H1 (cell line): ENCODE data around the gene BBS1. TPM values are rescaled to one million over a fixed set of nuclear protein-coding genes. Genes with fewer than 3 reads are reported as not detected.

ENCODE experiments used
- CTCF ChIA-PET: fragments of 300-600 bp; sonication (Branson Sonifier 250); formaldehyde crosslinking; loops from one replicate; lab custom pipeline; 2021; ENCODE audit not compliant: partially characterized antibody; lab: Charles Lee
- POLR2A ChIA-PET: fragments of 300-600 bp; sonication (Branson Sonifier 250); formaldehyde crosslinking; loops from one replicate; lab custom pipeline; 2021; ENCODE audit warnings: inconsistent platforms; ENCODE audit not compliant: partially characterized antibody; lab: Charles Lee
- DNase-seq, 2 experiments: peaks; one replicate each; pipeline versions ENCODE4 v3.0.0 to v3.0.0-alpha.2; 2010 to 2022; ENCODE audit warnings: low spot score in 2 of 2, low read depth in 1 of 2, mixed read lengths in 1 of 2
- FAIRE-seq: peaks from 2 replicates; lab custom pipeline; 2011; peaks lifted over from hg19 to GRCh38; lab: Jason Lieb, UNC
- H2AFZ ChIP-seq: 2 replicates; pipeline ENCODE4 v1.8.1; 2012; ENCODE audit warnings: low read length, inconsistent platforms
- H2AK5ac ChIP-seq: 2 replicates; pipeline ENCODE4 v1.6.1; 2013; ENCODE audit warnings: low read depth, low read length
- H2BK120ac ChIP-seq: replicated peaks from 2 replicates; pipeline ENCODE3; 2013; ENCODE audit warnings: low read depth, low read length, inconsistent platforms
- H2BK12ac ChIP-seq: 2 replicates; pipeline ENCODE4 v1.6.1; 2013; ENCODE audit warnings: low read depth, low read length
- H2BK15ac ChIP-seq: 2 replicates; pipeline ENCODE4 v1.6.1; 2013; ENCODE audit warnings: low read length
- H2BK20ac ChIP-seq: 2 replicates; pipeline ENCODE4 v1.6.1; 2013; ENCODE audit warnings: low read length
- H2BK5ac ChIP-seq: 2 replicates; pipeline ENCODE4 v1.6.1; 2013; ENCODE audit warnings: low read depth, low read length
- H3K14ac ChIP-seq: 2 replicates; pipeline ENCODE4 v1.6.1; 2013; ENCODE audit warnings: inconsistent platforms; ENCODE audit not compliant: insufficient read length
- H3K18ac ChIP-seq: 2 replicates; pipeline ENCODE4 v1.6.1; 2013; ENCODE audit warnings: low read length; ENCODE audit errors: extremely low read depth
- H3K23ac ChIP-seq: 2 replicates; pipeline ENCODE4 v1.6.1; 2013; ENCODE audit warnings: inconsistent platforms; ENCODE audit not compliant: insufficient read length
- H3K23me2 ChIP-seq: 2 replicates; pipeline ENCODE4 v1.6.1; 2013; ENCODE audit warnings: low read depth, low read length
- H3K27ac ChIP-seq: 2 replicates; pipeline ENCODE4 v1.6.1; 2011; ENCODE audit warnings: low read depth, low read length, inconsistent platforms
- H3K27me3 ChIP-seq, 4 experiments: replicated peaks in 1 of 4; 1 replicate in 1 of 4; 2 replicates in 3 of 4; pipeline versions ENCODE4 v1.6.1 to v1.8.1; 2011 to 2013; ENCODE audit warnings: low read length in 3 of 4, mild to moderate bottlenecking in 3 of 4, inconsistent platforms in 2 of 4, mixed read lengths in 2 of 4, moderate library complexity in 1 of 4; ENCODE audit not compliant: control insufficient read depth in 3 of 4, insufficient read depth in 3 of 4; ENCODE audit errors: extremely low read depth in 1 of 4
- H3K36me3 ChIP-seq, 4 experiments: 2 replicates each; pipeline versions ENCODE4 v1.6.1 to v1.8.1; 2011 to 2013; ENCODE audit warnings: mild to moderate bottlenecking in 4 of 4, low read length in 3 of 4, moderate library complexity in 2 of 4, control low read depth in 1 of 4, inconsistent platforms in 1 of 4; ENCODE audit not compliant: insufficient read depth in 4 of 4, control insufficient read depth in 2 of 4
- H3K4ac ChIP-seq: replicated peaks from 2 replicates; pipeline ENCODE3; 2013; ENCODE audit warnings: low read length, low read depth, mixed read lengths, inconsistent platforms; ENCODE audit not compliant: insufficient read length
- H3K4me1 ChIP-seq, 4 experiments: replicated peaks in 1 of 4; 1 replicate in 1 of 4; 2 replicates in 3 of 4; pipeline versions ENCODE4 v1.6.1 to v1.8.1; 2011 to 2013; ENCODE audit warnings: low read length in 3 of 4, inconsistent platforms in 2 of 4, mixed read lengths in 1 of 4; ENCODE audit not compliant: insufficient read depth in 4 of 4, control insufficient read depth in 3 of 4
- H3K4me2 ChIP-seq, 2 experiments: 2 replicates each; pipeline versions ENCODE4 v1.6.1 to v1.8.1; 2011 to 2013; ENCODE audit warnings: low read depth in 2 of 2, low read length in 2 of 2, control low read depth in 1 of 2, inconsistent platforms in 1 of 2, mild to moderate bottlenecking in 1 of 2; ENCODE audit not compliant: insufficient read depth in 1 of 2
- H3K4me3 ChIP-seq, 4 experiments: fragments of 200-600, 300-600 bp in 1 of 4; sonication (generic), shearing (Covaris generic), sonication (Bioruptor Twin) in 1 of 4; 2 replicates each; pipeline versions ENCODE4 v1.5.1 to v1.8.1; 2011 to 2016; ENCODE audit warnings: low read length in 4 of 4, low read depth in 3 of 4, control low read depth in 2 of 4, inconsistent platforms in 2 of 4, mild to moderate bottlenecking in 2 of 4, mixed read lengths in 1 of 4, moderate library complexity in 1 of 4; ENCODE audit not compliant: insufficient read depth in 2 of 4; ENCODE audit errors: extremely low read depth in 1 of 4
- H3K56ac ChIP-seq: replicated peaks from 2 replicates; pipeline ENCODE3; 2013; ENCODE audit warnings: low read depth, mild to moderate bottlenecking, mixed read lengths, low read length, inconsistent platforms; ENCODE audit not compliant: insufficient read length
- H3K79me1 ChIP-seq: 2 replicates; pipeline ENCODE4 v1.6.1; 2013; ENCODE audit warnings: low read depth, low read length, control low read depth
- H3K79me2 ChIP-seq, 2 experiments: 2 replicates each; pipeline versions ENCODE4 v1.6.1 to v1.8.1; 2012 to 2013; ENCODE audit warnings: low read length in 2 of 2, mild to moderate bottlenecking in 2 of 2, inconsistent platforms in 1 of 2; ENCODE audit not compliant: insufficient read depth in 2 of 2, control insufficient read depth in 1 of 2
- H3K9ac ChIP-seq, 4 experiments: replicated peaks in 1 of 4; 1 replicate in 1 of 4; 2 replicates in 3 of 4; pipeline versions ENCODE4 v1.6.1 to v1.8.1; 2011 to 2013; ENCODE audit warnings: low read depth in 3 of 4, low read length in 3 of 4, control low read depth in 2 of 4, mild to moderate bottlenecking in 2 of 4, moderate library complexity in 2 of 4, inconsistent platforms in 1 of 4; ENCODE audit errors: extremely low read depth in 1 of 4
- H3K9me3 ChIP-seq, 2 experiments: 2 replicates each; pipeline versions ENCODE4 v1.6.1 to v1.8.1; 2012 to 2013; ENCODE audit warnings: mild to moderate bottlenecking in 2 of 2, moderate library complexity in 2 of 2, control low read depth in 1 of 2, inconsistent platforms in 1 of 2, low read depth in 1 of 2, low read length in 1 of 2, mixed read lengths in 1 of 2; ENCODE audit not compliant: insufficient read depth in 2 of 2
- H4K20me1 ChIP-seq, 2 experiments: replicated peaks in 1 of 2; 2 replicates each; pipeline versions ENCODE3 to v1.8.1; 2011 to 2013; ENCODE audit warnings: inconsistent platforms in 2 of 2, low read length in 2 of 2, mild to moderate bottlenecking in 1 of 2; ENCODE audit not compliant: insufficient read depth in 2 of 2, control insufficient read depth in 1 of 2
- H4K5ac ChIP-seq: 2 replicates; pipeline ENCODE4 v1.6.1; 2013; ENCODE audit warnings: low read length, low read depth, mixed read lengths, inconsistent platforms; ENCODE audit not compliant: insufficient read length
- H4K8ac ChIP-seq: 2 replicates; pipeline ENCODE4 v1.8.0; 2013; ENCODE audit warnings: mild to moderate bottlenecking, moderate library complexity, low read length, inconsistent platforms; ENCODE audit not compliant: insufficient read depth; ENCODE audit errors: extremely low read depth
- H4K91ac ChIP-seq: replicated peaks from 2 replicates; pipeline ENCODE3; 2013; ENCODE audit warnings: low read length, mixed read lengths, inconsistent platforms; ENCODE audit not compliant: insufficient read length
- KDM4A ChIP-seq: IDR thresholded peaks from one replicate; pipeline ENCODE4 v1.7.1; 2012; ENCODE audit warnings: low read depth, mild to moderate bottlenecking, moderate library complexity, low read length, inconsistent platforms; ENCODE audit not compliant: severe bottlenecking
- RXRA ChIP-seq: IDR thresholded peaks from 2 replicates; pipeline ENCODE4 v1.6.1; 2011; ENCODE audit warnings: low read depth, mild to moderate bottlenecking, low read length, moderate library complexity; ENCODE audit not compliant: insufficient read depth
- WGBS, 2 experiments: shearing (Covaris generic) in 1 of 2; methylation state at CpG; one replicate each; pipeline versions ENCODE4 v1.1.6 to v1.1.7; 2013 to 2015; ENCODE audit warnings: low lambda C conversion rate in 2 of 2, mixed read lengths in 2 of 2, inconsistent platforms in 1 of 2, low coverage in 1 of 2, missing lambda C conversion rate in 1 of 2; ENCODE audit not compliant: insufficient replicate concordance in 2 of 2, insufficient coverage in 1 of 2, insufficient read length in 1 of 2; ENCODE audit errors: extremely low coverage in 1 of 2, missing lambda C conversion rate in 1 of 2; 5-methylcytosine and 5-hydroxymethylcytosine counted together
- polyA plus RNA-seq, 7 experiments: library from polyadenylated mRNA; depleted of rRNA in 3 of 7; stranded (reverse) in 5 of 7; unstranded in 2 of 7; fragments of >200 nt in 5 of 7; fragments of 200-250 nt in 2 of 7; gene quantifications; 1 replicate in 5 of 7; 2 replicates in 1 of 7; 4 replicates in 1 of 7; pipeline versions ENCODE4 v1.2.1 to v1.2.3, GENCODE V29; 2011 to 2013; ENCODE audit warnings: missing spikeins in 2 of 7, mixed read lengths in 2 of 7
- total RNA-seq: library from RNA; stranded (reverse); fragmentation: NEBNext Ultra II Directional; extraction: Animal tissue kit (Norgen Biotek cat#: 25700); gene quantifications from 2 replicates; pipeline ENCODE4 v1.2.1, GENCODE V29; 2021

The BBS1 gene
- total and polyA plus RNA-seq, 2 of the 8 experiments (the other 6 are each of a cell fraction or from before 2014, with no cell fraction given) = 19.1 to 19.5 TPM

DNA sequence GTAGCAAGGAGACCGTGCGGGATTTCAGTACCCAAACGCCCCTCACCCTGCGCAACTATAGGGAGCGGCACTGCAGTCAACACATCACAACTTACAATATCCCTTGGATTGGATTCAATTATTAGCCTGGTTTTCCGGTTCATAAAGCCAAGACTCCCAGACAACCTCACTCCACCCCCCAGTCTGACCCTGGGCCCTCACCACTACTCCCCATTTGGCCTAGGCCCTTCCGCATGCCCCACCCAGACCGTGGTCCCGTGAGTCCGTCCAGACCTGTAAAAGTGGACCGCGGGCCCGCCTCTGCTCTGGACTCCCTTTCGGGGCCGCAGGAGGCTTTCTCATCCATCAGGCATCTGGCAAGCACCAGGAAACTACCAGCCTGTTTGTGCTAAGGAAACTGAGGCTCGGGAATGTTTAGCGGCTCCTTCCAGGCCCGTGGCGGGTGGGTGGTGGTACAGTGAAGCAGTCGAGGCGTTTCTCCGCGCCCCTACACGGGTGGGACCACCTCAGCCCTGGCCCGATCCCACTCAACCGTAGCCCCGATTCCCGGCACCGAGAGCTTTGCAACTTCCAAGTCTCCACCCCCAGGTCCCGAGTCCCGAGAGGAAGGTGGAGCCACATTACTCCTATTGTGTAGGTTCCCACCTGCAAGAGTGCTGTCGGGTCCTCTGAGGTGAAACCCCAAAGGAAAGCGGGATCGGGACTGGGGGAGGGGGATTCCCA is 30.9 kb upstream of the BBS1 start:
- Histone ChIP-seq H4K5ac (peak overlapping the region; percentile 86), H4K8ac (peak overlapping the region; percentile 86), H3K9me3 (no peaks in the 10 kb centered on the region), H3K56ac (peak overlapping the region; percentile 66), H3K79me1 (no peaks in the 10 kb centered on the region), H3K4me2 (peak overlapping the region; percentile 84), H3K9ac (peak overlapping the region; percentile 46 to 86 (median 80)), H4K20me1 (peaks cover 2 to 4% of the 10 kb centered on the region in 2 experiments), H3K4me3 (peak overlapping the region; percentile 76 to 94 (median 90)), H3K4me1 (peaks cover 0 to 6% (median under 1%) of the 10 kb centered on the region in 4 experiments; a peak in 3 of 7 replicates), H3K14ac (no peak overlapping the region), H3K36me3 (peaks cover 0 to 6% (median 0%) of the 10 kb centered on the region in 4 experiments; a peak in 3 of 8 replicates), H2BK20ac (no peak overlapping the region), H3K23me2 (peaks cover 5% of the 10 kb centered on the region; the same call in 1 of the 2 replicates), H2BK15ac (no peak overlapping the region), H2AK5ac (no peak overlapping the region), H3K27me3 (no peaks in the 10 kb centered on the region), H2AFZ (peak overlapping the region; percentile 19; the same call in 1 of the 2 replicates), H3K18ac (peak overlapping the region; percentile 99), H2BK120ac (no peak overlapping the region), H3K27ac (peak overlapping the region; percentile 83; the same call in 1 of the 2 replicates), H2BK5ac (peak overlapping the region; percentile 83), H4K91ac (no peak overlapping the region), H3K79me2 (no peaks in the 10 kb centered on the region), H3K23ac (no peak overlapping the region), H3K4ac (no peak overlapping the region)
- FAIRE-seq (no peak), DNase-seq (no peak)
- ChIA-PET CTCF (interaction anchor here (0.7 to 2.7 kb wide), 29 partner anchors 10 to 199 kb away, joined by 3 to 25 read pairs (median 4); partner anchors contain the start of genes MRPL11, NPAS4, RBM4B and ZDHHC24), POLR2A (interaction anchor here (0.7 to 6.1 kb wide), 33 partner anchors 10 to 284 kb away, joined by 3 to 85 read pairs (median 5); partner anchors contain the start of genes ACTN3, BBS1, MRPL11 and NPAS4)
- WGBS, 2 experiments = 7% methylated on average over 34 of the region's 34 CpGs; no CpG with 5 or more reads in 1 of the 2 experiments
- TF ChIP-seq RXRA (no peak), KDM4A (peak; percentile 30)
- TF ChIP-seq, all 59 proteins: peak for 1
- H2BK12ac ChIP-seq = 0 out of 2 replicates have a peak overlapping the region, but pooled peaks have one; percentile 9
